Smooth muscle cell of the pulmonary artery (primary cell): ENCODE measurements around the gene TMCC2. TPM values are rescaled to one million over a fixed set of nuclear protein-coding genes. Genes with fewer than 3 reads are reported as not detected.

ENCODE experiments used
- total RNA-seq: library from RNA; depleted of rRNA; stranded (reverse); fragments of >200 nt; gene quantifications from 2 replicates; pipeline ENCODE4 v1.2.3, GENCODE V29; 2014

TMCC2 gene, protein sequence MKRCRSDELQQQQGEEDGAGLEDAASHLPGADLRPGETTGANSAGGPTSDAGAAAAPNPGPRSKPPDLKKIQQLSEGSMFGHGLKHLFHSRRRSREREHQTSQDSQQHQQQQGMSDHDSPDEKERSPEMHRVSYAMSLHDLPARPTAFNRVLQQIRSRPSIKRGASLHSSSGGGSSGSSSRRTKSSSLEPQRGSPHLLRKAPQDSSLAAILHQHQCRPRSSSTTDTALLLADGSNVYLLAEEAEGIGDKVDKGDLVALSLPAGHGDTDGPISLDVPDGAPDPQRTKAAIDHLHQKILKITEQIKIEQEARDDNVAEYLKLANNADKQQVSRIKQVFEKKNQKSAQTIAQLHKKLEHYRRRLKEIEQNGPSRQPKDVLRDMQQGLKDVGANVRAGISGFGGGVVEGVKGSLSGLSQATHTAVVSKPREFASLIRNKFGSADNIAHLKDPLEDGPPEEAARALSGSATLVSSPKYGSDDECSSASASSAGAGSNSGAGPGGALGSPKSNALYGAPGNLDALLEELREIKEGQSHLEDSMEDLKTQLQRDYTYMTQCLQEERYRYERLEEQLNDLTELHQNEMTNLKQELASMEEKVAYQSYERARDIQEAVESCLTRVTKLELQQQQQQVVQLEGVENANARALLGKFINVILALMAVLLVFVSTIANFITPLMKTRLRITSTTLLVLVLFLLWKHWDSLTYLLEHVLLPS
- total RNA-seq: 2.7 and 3.3 TPM in 2 replicates

DNA sequence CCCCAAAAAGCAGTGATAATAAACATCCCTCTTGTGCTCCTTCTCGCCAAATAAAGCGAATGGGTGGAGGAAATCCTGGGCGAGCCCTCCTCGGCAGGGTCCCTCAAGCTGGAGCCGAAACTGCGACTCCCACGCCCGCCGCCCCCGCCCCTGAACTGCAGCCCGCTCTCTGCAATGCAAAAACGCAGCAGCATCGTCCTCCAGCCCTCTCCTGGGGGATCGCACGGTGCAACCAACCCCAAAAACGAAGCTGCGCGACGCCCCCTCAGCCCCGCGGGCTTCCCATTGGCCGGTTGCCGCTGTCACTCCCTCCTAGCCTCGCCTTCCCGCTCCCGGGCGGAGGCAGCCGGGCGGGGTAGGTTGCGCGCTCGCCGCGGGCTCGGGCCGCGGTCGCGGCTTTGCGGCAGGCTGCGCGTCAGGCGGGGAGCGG, at the start of gene TMCC2:
Gene TMCC2, plus strand, starts transcription at position 363 of the 430 bp plus-strand sequence. CDS start 619 bp downstream, outside the sequence.

DNA sequence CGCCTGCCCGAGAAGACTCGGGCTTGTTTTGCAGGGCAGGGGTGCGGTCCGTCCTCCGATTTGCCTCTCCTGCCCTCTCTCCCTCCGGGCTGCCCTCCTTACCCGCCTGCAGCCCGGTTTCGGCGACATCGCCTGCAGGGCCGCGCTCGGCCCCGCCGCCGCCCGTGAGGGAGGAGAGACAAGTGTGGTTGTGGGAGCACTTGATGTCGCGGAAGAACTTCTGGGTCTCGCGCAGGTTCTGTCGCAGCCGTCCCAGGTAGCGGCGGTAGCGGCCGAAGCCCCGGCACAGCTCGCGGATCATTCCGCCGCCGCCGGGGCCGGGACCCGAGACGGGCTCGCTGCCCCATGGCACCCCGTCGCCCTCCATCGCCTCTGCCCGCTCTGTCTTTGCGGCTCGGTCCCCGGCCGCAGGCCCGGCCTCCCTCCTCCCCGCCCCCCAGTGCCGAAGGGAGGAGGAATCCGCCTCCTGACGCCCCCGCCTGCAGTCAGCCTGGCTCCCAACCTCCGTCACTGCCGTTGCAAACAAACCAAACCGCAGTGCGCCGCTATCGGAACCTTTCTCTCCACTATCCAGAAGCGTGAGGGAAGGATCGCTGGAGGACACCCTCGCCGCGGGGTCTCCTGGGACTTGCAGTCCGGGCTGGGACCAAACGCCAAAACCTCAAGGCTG, 16.4 kb upstream of the TMCC2 start, which contains the start of gene DSTYK:
Gene DSTYK, minus strand, starts transcription at position 534 of the 670 bp plus-strand sequence. Its CDS starts 167 bp downstream, at position 367.

DNA sequence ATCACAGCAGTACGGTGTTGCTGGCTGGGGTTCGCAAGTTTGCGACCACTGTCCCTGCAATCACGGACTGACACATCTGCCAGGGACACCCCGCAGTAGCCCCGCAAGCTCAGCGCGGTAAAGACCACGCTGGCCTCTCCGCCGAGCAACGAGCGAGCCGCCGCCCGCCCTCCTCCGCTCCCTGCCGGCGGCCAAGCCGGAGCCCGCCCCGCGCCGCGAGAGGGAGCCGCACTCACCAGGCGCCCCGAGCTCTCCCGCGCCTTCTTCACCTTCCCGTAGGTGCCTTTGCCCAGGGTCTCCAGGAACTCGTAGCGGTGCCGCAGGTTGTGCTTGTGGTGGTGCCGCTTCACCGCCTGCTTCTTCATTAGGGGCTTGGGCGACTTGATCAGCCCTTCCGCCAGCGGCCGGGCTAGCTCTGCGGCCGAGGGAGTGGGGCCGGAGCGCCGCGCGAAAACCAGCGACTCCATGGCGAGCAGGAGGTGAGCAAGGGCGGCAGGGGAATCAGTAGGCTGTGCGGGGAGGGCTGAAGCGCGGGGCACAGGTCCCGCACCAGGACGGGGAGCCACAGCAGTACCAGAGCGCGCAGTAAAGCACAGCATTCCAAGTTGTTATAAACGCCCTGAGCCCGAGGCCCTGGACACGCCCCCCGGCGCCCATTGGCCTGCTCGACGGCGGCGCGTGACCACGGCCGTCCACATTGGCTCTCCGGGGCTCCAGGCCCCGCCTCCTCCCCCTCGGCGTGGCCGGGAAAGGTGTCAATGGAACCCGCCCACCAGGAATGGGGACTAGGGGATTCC, 93.6 kb downstream of the TMCC2 start, which contains the start of gene NUAK2:
Gene NUAK2, minus strand, starts transcription at position 584 of the 797 bp plus-strand sequence. Its CDS starts 117 bp downstream, at position 467.

Other genes starting within 250 kb of the TMCC2 start
- gene CNTN2, start 184.7 kb upstream of the TMCC2 start, total RNA-seq: not detected in 2 replicates
- 1.7 and 1.9 TPM in 2 replicates for gene TMEM81, start 143.5 kb upstream of the TMCC2 start, total RNA-seq
- gene RBBP5, start 106.0 kb upstream of the TMCC2 start, total RNA-seq: 15.7 and 19.1 TPM in 2 replicates
- gene DSTYK, start 16.2 kb upstream of the TMCC2 start, total RNA-seq: 19.0 and 21.9 TPM in 2 replicates
- 4.4 and 7.9 TPM in 2 replicates for gene NUAK2, start 93.8 kb downstream of the TMCC2 start, total RNA-seq
- gene KLHDC8A, start 129.0 kb downstream of the TMCC2 start, total RNA-seq: not detected in 2 replicates
- gene LEMD1, start 194.1 kb downstream of the TMCC2 start, total RNA-seq: not detected in 2 replicates
- gene BLACAT1, start 228.1 kb downstream of the TMCC2 start, total RNA-seq: under 0.01 and 0.07 TPM in 2 replicates